HepG2 (cell line): ENCODE data around the gene CHID1. TPM values are rescaled to one million over a fixed set of nuclear protein-coding genes. Genes with fewer than 3 reads are reported as not detected.
A peak's percentile ranks its signal among the peaks of the same experiment; 100 is the strongest.

Source experiments
- ATAC-seq: fragments of 200-7000 bp; cut with Tn5 transposase; 3 replicates; pipeline ENCODE4 v1.9.1; 2020; ENCODE audit warnings: mild to moderate bottlenecking, moderate library complexity
- BruUV-seq: library from RNA; stranded (reverse); fragments of 400-500 nt; replicated peaks from 2 replicates; lab custom pipeline; 2021; lab: Mats Ljungman, UMichigan
- CTCF ChIA-PET: fragments of 300-600 bp; formaldehyde crosslinking; extraction: SDS; loops from one replicate; lab custom pipeline; 2021; ENCODE audit warnings: low total read pairs, inconsistent platforms, low intra/inter-chr PET ratio; lab: Yijun Ruan, JAX
- POLR2A ChIA-PET: fragments of 350-600 bp; sonication (Branson Sonifier 250); formaldehyde crosslinking; loops from one replicate; lab custom pipeline; 2020; ENCODE audit warnings: antibody characterized with exemption, inconsistent platforms; lab: Yijun Ruan, JAX
- DNase-seq: peaks from one replicate; pipeline ENCODE4 v3.0.0-alpha.2; 2015; ENCODE audit warnings: low spot score
- FAIRE-seq: peaks from 3 replicates; lab custom pipeline; 2011; peaks lifted over from hg19 to GRCh38; lab: Jason Lieb, UNC
- H2AFZ ChIP-seq: one replicate; pipeline ENCODE4 v1.6.1; 2011; ENCODE audit warnings: low read length, inconsistent platforms
- H3K27ac ChIP-seq: fragments of 300-600 bp; 3 replicates; pipeline ENCODE4 v1.8.0; 2011; ENCODE audit warnings: mixed run types, mild to moderate bottlenecking, mixed read lengths, low read length, inconsistent platforms; ENCODE audit not compliant: insufficient read depth; ENCODE audit errors: extremely low read length
- H3K27me3 ChIP-seq, 2 experiments: fragments of 200-600 bp in 1 of 2; 2 replicates in 1 of 2; 3 replicates in 1 of 2; pipeline versions ENCODE4 v1.6.0 to v1.8.0; 2011; ENCODE audit warnings: low read length in 2 of 2, mild to moderate bottlenecking in 2 of 2, moderate library complexity in 2 of 2, inconsistent platforms in 1 of 2; ENCODE audit not compliant: insufficient read depth in 2 of 2, control insufficient read depth in 1 of 2
- H3K36me3 ChIP-seq, 2 experiments: fragments of 200-600 bp in 1 of 2; replicated peaks in 1 of 2; 2 replicates in 1 of 2; 3 replicates in 1 of 2; pipeline versions ENCODE4 v1.5.1 to v1.8.0; 2011; ENCODE audit warnings: low read length in 2 of 2, inconsistent platforms in 1 of 2; ENCODE audit not compliant: insufficient read depth in 2 of 2, control insufficient read depth in 1 of 2
- H3K4me1 ChIP-seq: 2 replicates; pipeline ENCODE4 v1.5.1; 2012; ENCODE audit warnings: low read length, inconsistent platforms; ENCODE audit not compliant: insufficient read depth
- H3K4me2 ChIP-seq: 2 replicates; pipeline ENCODE4 v1.6.0; 2011; ENCODE audit warnings: low read depth, low read length, inconsistent platforms
- H3K4me3 ChIP-seq, 3 experiments: fragments of 200-600 bp in 1 of 3; sonication (generic), shearing (Covaris generic) in 1 of 3; replicated peaks in 1 of 3; 2 replicates each; pipeline ENCODE4 v1.5.1; 2011 to 2016; ENCODE audit warnings: low read length in 3 of 3, inconsistent platforms in 2 of 3, low read depth in 2 of 3, mild to moderate bottlenecking in 2 of 3, control low read depth in 1 of 3, mixed read lengths in 1 of 3; ENCODE audit not compliant: insufficient read depth in 1 of 3
- H3K79me2 ChIP-seq: one replicate; pipeline ENCODE4 v1.6.1; 2011; ENCODE audit warnings: low read length, inconsistent platforms; ENCODE audit not compliant: insufficient read depth
- H3K9ac ChIP-seq: 2 replicates; pipeline ENCODE4 v1.6.0; 2011; ENCODE audit warnings: mild to moderate bottlenecking, low read depth, low read length, inconsistent platforms; ENCODE audit not compliant: insufficient read depth
- H3K9me3 ChIP-seq: 2 replicates; pipeline ENCODE4 v1.5.1; 2012; ENCODE audit warnings: mild to moderate bottlenecking, low read length
- H4K20me1 ChIP-seq: 2 replicates; pipeline ENCODE4 v1.6.0; 2011; ENCODE audit warnings: inconsistent platforms, mild to moderate bottlenecking, low read length, moderate library complexity; ENCODE audit not compliant: insufficient read depth
- CEBPB ChIP-seq: IDR thresholded peaks from 2 replicates; pipeline ENCODE4 v1.6.1; 2011; ENCODE audit warnings: low read depth, low read length, improper control_type of control experiment, borderline replicate concordance
- CEBPG ChIP-seq: IDR thresholded peaks from 2 replicates; pipeline ENCODE4 v1.6.1; 2016
- HNF1A ChIP-seq, 2 experiments: sonication (generic) in 1 of 2; formaldehyde crosslinking in 1 of 2; IDR thresholded peaks; 2 replicates each; pipeline versions ENCODE4 v1.4.0 to v1.6.1; 2016 to 2020; ENCODE audit warnings: borderline replicate concordance in 1 of 2, low read depth in 1 of 2, mild to moderate bottlenecking in 1 of 2, missing genetic modification reagents in 1 of 2
- NCOA5 ChIP-seq: sonication (generic); formaldehyde crosslinking; IDR thresholded peaks from 2 replicates; pipeline ENCODE4 v1.4.0; 2020; ENCODE audit warnings: missing genetic modification reagents
- NR2F2 ChIP-seq: IDR thresholded peaks from 2 replicates; pipeline ENCODE4 v1.6.1; 2012; ENCODE audit warnings: low read depth, inconsistent platforms, borderline replicate concordance
- PBX3 ChIP-seq: sonication (generic); formaldehyde crosslinking; IDR thresholded peaks from 2 replicates; pipeline ENCODE4 v1.8.1; 2023; ENCODE audit warnings: missing genetic modification reagents, inconsistent platforms, borderline replicate concordance
- RBM22 ChIP-seq: fragments of 200-400 bp; formaldehyde crosslinking; optimal IDR thresholded peaks from 2 replicates; pipeline ENCODE3; 2017; ENCODE audit warnings: mild to moderate bottlenecking, low read length, moderate library complexity
- RFX1 ChIP-seq: fragments of 450-650 bp; IDR thresholded peaks from 2 replicates; pipeline ENCODE4 v1.6.1; 2017
- RFX3 ChIP-seq: IDR thresholded peaks from 2 replicates; pipeline ENCODE4 v1.6.1; 2016; ENCODE audit warnings: missing biosample characterization, missing genetic modification reagents
- SMAD9 ChIP-seq: sonication (generic); formaldehyde crosslinking; IDR thresholded peaks from 2 replicates; pipeline ENCODE4 v1.5.1; 2020; ENCODE audit warnings: mild to moderate bottlenecking, missing genetic modification reagents
- SNAI1 ChIP-seq: sonication (generic); formaldehyde crosslinking; IDR thresholded peaks from 2 replicates; pipeline ENCODE4 v1.5.0; 2020; ENCODE audit warnings: mild to moderate bottlenecking, missing genetic modification reagents, borderline replicate concordance
- SP140L ChIP-seq: sonication (generic); formaldehyde crosslinking; IDR thresholded peaks from 2 replicates; pipeline ENCODE4 v1.4.0; 2020; ENCODE audit warnings: missing genetic modification reagents, borderline replicate concordance
- ZBTB38 ChIP-seq: sonication (generic); formaldehyde crosslinking; IDR thresholded peaks from 2 replicates; pipeline ENCODE4 v1.5.1; 2020; ENCODE audit warnings: mild to moderate bottlenecking, missing genetic modification reagents
- ZNF790 ChIP-seq: sonication (generic); formaldehyde crosslinking; IDR thresholded peaks from 2 replicates; pipeline ENCODE4 v1.8.0; 2022; ENCODE audit warnings: missing genetic modification reagents, mild to moderate bottlenecking, borderline replicate concordance
- ZNF816 ChIP-seq: sonication (generic); formaldehyde crosslinking; IDR thresholded peaks from 2 replicates; pipeline ENCODE4 v1.8.0; 2022; ENCODE audit warnings: missing genetic modification reagents, mild to moderate bottlenecking, borderline replicate concordance
- ZSCAN12 ChIP-seq: sonication (generic); formaldehyde crosslinking; IDR thresholded peaks from 2 replicates; pipeline ENCODE4 v1.9.0; 2021; ENCODE audit warnings: mild to moderate bottlenecking, missing genetic modification reagents
- WGBS: methylation state at CpG from one replicate; pipeline ENCODE4 v1.1.6; 2017; ENCODE audit warnings: low lambda C conversion rate; 5-methylcytosine and 5-hydroxymethylcytosine counted together
- in situ Hi-C: cut with HindIII; loops from 2 replicates; pipeline ENCODE4 v1.10.0; 2017; ENCODE audit warnings: low pct_unique_long_range_greater_than_20kb; ENCODE audit not compliant: extremely low pct_ligation_motif_present
- intact Hi-C: fragments of 100-400 bp; cut with micrococcal nuclease; formaldehyde crosslinking; loops from one replicate; pipeline ENCODE4 v1.10.0; 2022; ENCODE audit not compliant: unreplicated experiment
- polyA plus RNA-seq, 8 experiments: library from polyadenylated mRNA; depleted of rRNA in 3 of 8; stranded (reverse) in 7 of 8; unstranded in 1 of 8; fragments of >200 nt; fragmentation: Illumina TruSeq in 4 of 8; extraction: Trizol in 4 of 8; gene quantifications; 2 replicates each; pipeline versions ENCODE4 v1.2.1 to v1.2.3, GENCODE V29; 2011 to 2016; ENCODE audit warnings: low read depth in 4 of 8, missing spikeins in 1 of 8, mixed read lengths in 1 of 8; ENCODE audit not compliant: insufficient read depth in 1 of 8
- total RNA-seq, 5 experiments: library from RNA; depleted of rRNA; stranded (reverse); fragments of >200 nt; fragmentation: Illumina TruSeq; extraction: Trizol; gene quantifications; 2 replicates each; pipeline ENCODE4 v1.2.3, GENCODE V29; 2016; ENCODE audit warnings: low read depth in 1 of 5

CHID1 gene
- total and polyA plus RNA-seq, 2 of the 13 experiments (the other 11 are each of a cell fraction or from before 2014, with no cell fraction given) = 65.1 to 93.6 TPM

- peak; percentile 34; the same call in 1 of the 2 replicates for TF ChIP-seq HNF1A (IDR thresholded peaks at IDR 0.05; ENCODE audit: low read depth)
- TF ChIP-seq HNF1A (CRISPR knock-in tag; IDR thresholded peaks at IDR 0.05; ENCODE audit: borderline replicate concordance) = no peak
These were observed 37.1 kb upstream of the CHID1 start (continued) for GRCh38 chr11:947744-948143.

GRCh38 chr11:945986-946385 is 35.4 kb upstream of the CHID1 start:
- peak; percentile 59 for TF ChIP-seq RFX1
- TF ChIP-seq CEBPB = peak; percentile 79
- TF ChIP-seq RBM22 = peak; percentile 55
- TF ChIP-seq SMAD9 = no peak
- TF ChIP-seq SP140L (CRISPR knock-in tag) = no peak
- TF ChIP-seq RFX3 (CRISPR knock-in tag) = peak; percentile 42; the same call in 1 of the 2 replicates
- no peak for TF ChIP-seq ZNF816 (CRISPR knock-in tag)
- peak; percentile 47; the same call in 1 of the 2 replicates for TF ChIP-seq CEBPG (CRISPR knock-in tag)
- no peak for TF ChIP-seq PBX3 (CRISPR knock-in tag)
- no peak for TF ChIP-seq ZBTB38 (CRISPR knock-in tag)
- no peak for TF ChIP-seq SNAI1 (CRISPR knock-in tag)
- no peak for TF ChIP-seq ZSCAN12 (CRISPR knock-in tag)
- TF ChIP-seq ZNF790 = no peak
- no peak for TF ChIP-seq NR2F2
- no peak for TF ChIP-seq NCOA5 (CRISPR knock-in tag)
- Histone ChIP-seq H3K4me2 (no peak overlapping the region), H3K27me3 (no peaks in the 10 kb centered on the region), H2AFZ (no peak overlapping the region), H3K9me3 (no peaks in the 10 kb centered on the region), H3K79me2 (peaks cover 75% of the 10 kb centered on the region), H3K27ac (peak overlapping the region; percentile 27), H4K20me1 (0 out of 2 replicates have a peak, but pooled peaks cover 1% of the 10 kb centered on the region), H3K4me1 (peaks cover 95% of the 10 kb centered on the region), H3K36me3 (peaks cover 12 to 28% of the 10 kb centered on the region in 2 experiments), H3K4me3 (no peak overlapping the region), H3K9ac (no peak overlapping the region)
- POLR2A ChIA-PET = interaction anchor here (2.0 kb wide), 1 partner anchor 35 kb away, joined by 6 read pairs; the partner anchor contains the start of gene CHID1
- WGBS = 66% methylated on average over 9 of the region's 9 CpGs
- CTCF ChIA-PET = no interaction called here
- DNase-seq = peak; percentile 59
- FAIRE-seq = peak; percentile 60
- in situ Hi-C loops = no loop called here
- no TSS peak for BruUV-seq
- intact Hi-C loops = loop anchor here (2.0 kb wide), 1 partner anchor 35 kb away; the partner anchor contains the start of gene CHID1
- ATAC-seq = peak; percentile 36
